K562 (cell line): Measurements from ENCODE around the gene NTM. TPM values are rescaled to one million over a fixed set of nuclear protein-coding genes. Genes with fewer than 3 reads are reported as not detected.

ENCODE experiments used
- ATAC-seq: fragments of 200-7000 bp; cut with Tn5 transposase; 3 replicates; pipeline ENCODE4 v1.9.1; 2020; ENCODE audit warnings: moderate library complexity
- BruUV-seq: library from RNA; stranded (reverse); fragments of 400-500 nt; replicated peaks from 2 replicates; lab custom pipeline; 2021; lab: Mats Ljungman, UMichigan
- CTCF ChIA-PET: fragments of 300-600 bp; formaldehyde crosslinking; extraction: SDS; loops from one replicate; lab custom pipeline; 2021; ENCODE audit warnings: low intra/inter-chr PET ratio; lab: Yijun Ruan, JAX
- POLR2A ChIA-PET: fragments of 300-600, 350-650 bp; sonication (Branson Sonifier 250); formaldehyde crosslinking; extraction: SDS; loops from one replicate; lab custom pipeline; 2021; ENCODE audit warnings: antibody characterized with exemption, inconsistent platforms; lab: Yijun Ruan, JAX
- DNase-seq, 4 experiments: peaks; one replicate each; pipeline versions ENCODE4 v3.0.0 to v3.0.0-alpha.2; 2011 to 2018; ENCODE audit warnings: low spot score in 3 of 4, mixed read lengths in 3 of 4; ENCODE audit errors: extremely low read depth in 1 of 4
- FAIRE-seq: peaks from 2 replicates; lab custom pipeline; 2011; peaks lifted over from hg19 to GRCh38; lab: Jason Lieb, UNC
- H2AFZ ChIP-seq: 2 replicates; pipeline ENCODE4 v1.6.0; 2011; ENCODE audit warnings: low read depth, low read length, control low read depth, inconsistent platforms
- H3K27ac ChIP-seq: fragments of 200-600 bp; 3 replicates; pipeline ENCODE4 v1.8.0; 2011; ENCODE audit warnings: low read depth, mild to moderate bottlenecking, control low read depth, inconsistent platforms, low read length, moderate library complexity, mixed read lengths; ENCODE audit errors: extremely low read depth
- H3K27me3 ChIP-seq, 2 experiments: fragments of 300-600 bp in 1 of 2; 2 replicates in 1 of 2; 3 replicates in 1 of 2; pipeline versions ENCODE4 v1.6.0 to v1.8.0; 2011; ENCODE audit warnings: inconsistent platforms in 2 of 2, low read length in 2 of 2, mild to moderate bottlenecking in 1 of 2, mixed read lengths in 1 of 2, moderate library complexity in 1 of 2; ENCODE audit not compliant: control insufficient read depth in 2 of 2, insufficient read depth in 2 of 2
- H3K36me3 ChIP-seq: fragments of 300-600 bp; 3 replicates; pipeline ENCODE4 v1.8.0; 2011; ENCODE audit warnings: mild to moderate bottlenecking, low read length, inconsistent platforms; ENCODE audit not compliant: control insufficient read depth, insufficient read depth
- H3K4me1 ChIP-seq, 2 experiments: fragments of 200-600 bp in 1 of 2; replicated peaks in 1 of 2; 2 replicates in 1 of 2; 3 replicates in 1 of 2; pipeline versions ENCODE4 v1.5.1 to v1.8.0; 2011; ENCODE audit warnings: inconsistent platforms in 2 of 2, low read length in 2 of 2, mild to moderate bottlenecking in 1 of 2, mixed read lengths in 1 of 2, moderate library complexity in 1 of 2; ENCODE audit not compliant: control insufficient read depth in 2 of 2, insufficient read depth in 2 of 2
- H3K4me2 ChIP-seq: 2 replicates; pipeline ENCODE4 v1.6.1; 2011; ENCODE audit warnings: low read length, control low read depth, inconsistent platforms, mixed read lengths; ENCODE audit not compliant: insufficient read depth
- H3K4me3 ChIP-seq: fragments of 200-600 bp; sonication (generic), shearing (Covaris generic); 2 replicates; pipeline ENCODE4 v1.5.1; 2016; ENCODE audit warnings: control low read depth, inconsistent platforms
- H3K79me2 ChIP-seq: fragments of 200-600 bp; 3 replicates; pipeline ENCODE4 v1.8.0; 2011; ENCODE audit warnings: low read length, inconsistent platforms; ENCODE audit not compliant: control insufficient read depth, insufficient read depth
- H3K9ac ChIP-seq, 2 experiments: 2 replicates each; pipeline versions ENCODE4 v1.6.0 to v1.6.1; 2011; ENCODE audit warnings: low read depth in 2 of 2, low read length in 2 of 2, control low read depth in 1 of 2, inconsistent platforms in 1 of 2, mild to moderate bottlenecking in 1 of 2, mixed read lengths in 1 of 2; ENCODE audit not compliant: insufficient read depth in 1 of 2
- H3K9me1 ChIP-seq: one replicate; pipeline ENCODE4 v1.6.0; 2011; ENCODE audit warnings: inconsistent platforms, mild to moderate bottlenecking, low read length, moderate library complexity; ENCODE audit not compliant: control insufficient read depth, insufficient read depth
- H3K9me3 ChIP-seq: replicated peaks from 2 replicates; pipeline ENCODE4 v1.5.1; 2011; ENCODE audit warnings: low read depth, low read length, inconsistent platforms; ENCODE audit not compliant: control insufficient read depth, insufficient read depth
- H4K20me1 ChIP-seq: replicated peaks from 2 replicates; pipeline ENCODE4 v1.6.1; 2011; ENCODE audit warnings: low read length, inconsistent platforms, mixed read lengths; ENCODE audit not compliant: control insufficient read depth, insufficient read depth
- JUN ChIP-seq, 2 experiments: sonication (generic) in 1 of 2; formaldehyde crosslinking in 1 of 2; IDR thresholded peaks; 2 replicates each; pipeline versions ENCODE4 v1.6.1 to v1.8.0; 2012 to 2022; ENCODE audit warnings: borderline replicate concordance in 2 of 2, mild to moderate bottlenecking in 2 of 2, improper control_type of control experiment in 1 of 2, low read depth in 1 of 2, low read length in 1 of 2, missing genetic modification reagents in 1 of 2
- NR1H2 ChIP-seq: sonication (generic); formaldehyde crosslinking; IDR thresholded peaks from 2 replicates; pipeline ENCODE4 v1.4.0; 2020; ENCODE audit warnings: mild to moderate bottlenecking, missing genetic modification reagents
- TAF7 ChIP-seq: fragments of 450-650 bp; IDR thresholded peaks from 2 replicates; pipeline ENCODE4 v1.6.1; 2016; ENCODE audit warnings: missing genetic modification characterization, missing compliant biosample characterization
- ZFX ChIP-seq: sonication (generic); formaldehyde crosslinking; IDR thresholded peaks from 2 replicates; pipeline ENCODE4 v1.8.0; 2022; ENCODE audit warnings: mild to moderate bottlenecking, missing genetic modification reagents, moderate library complexity
- ZNF282 ChIP-seq: sonication (generic); formaldehyde crosslinking; IDR thresholded peaks from 2 replicates; pipeline ENCODE4 v1.8.1; 2023; ENCODE audit warnings: missing genetic modification reagents
- ZNF444 ChIP-seq: fragments of 250-450 bp; sonication (Bioruptor Pico); IDR thresholded peaks from 2 replicates; pipeline ENCODE4 v1.4.0; 2020; ENCODE audit warnings: mild to moderate bottlenecking, moderate library complexity
- ZNF740 ChIP-seq, 3 experiments: fragments of 200-800 bp in 1 of 3; sonication (Bioruptor generic) in 1 of 3; sonication (generic) in 1 of 3; formaldehyde crosslinking in 1 of 3; IDR thresholded peaks; 2 replicates each; pipeline versions ENCODE4 v1.6.1 to v1.8.0; 2016 to 2022; ENCODE audit warnings: mild to moderate bottlenecking in 2 of 3, missing compliant biosample characterization in 2 of 3, missing genetic modification characterization in 2 of 3, missing genetic modification reagents in 1 of 3
- WGBS: fragments of 100-300 bp; shearing (Covaris generic); methylation state at CpG from one replicate; pipeline ENCODE4 v1.1.6; 2016; ENCODE audit warnings: low coverage, mixed read lengths; ENCODE audit not compliant: insufficient coverage; ENCODE audit errors: missing lambda C conversion rate; 5-methylcytosine and 5-hydroxymethylcytosine counted together
- in situ Hi-C: fragments of 300-500 bp; cut with MboI; formaldehyde crosslinking; loops from 4 replicates; pipeline ENCODE4 v1.15.0; 2018; ENCODE audit warnings: inconsistent platforms, mixed read lengths
- intact Hi-C: fragments of 100-400 bp; cut with micrococcal nuclease; formaldehyde crosslinking; loops from 2 replicates; pipeline ENCODE4 v1.14.2; 2022
- polyA plus RNA-seq, 8 experiments: library from polyadenylated mRNA; depleted of rRNA in 4 of 8; stranded (reverse) in 5 of 8; unstranded in 3 of 8; fragments of >200 nt; fragmentation: Nextera tagmentation in 2 of 8; fragmentation: Illumina TruSeq in 1 of 8; extraction: Ambion mirVana in 2 of 8; extraction: Trizol in 1 of 8; gene quantifications; 2 replicates each; pipeline versions ENCODE4 v1.2.1 to v1.2.3, GENCODE V29; 2011 to 2014; ENCODE audit warnings: inconsistent platforms in 1 of 8, missing spikeins in 1 of 8
- total RNA-seq, 7 experiments: library from RNA; depleted of rRNA in 6 of 7; stranded (reverse); fragments of >200 nt in 6 of 7; fragmentation: Illumina TruSeq in 2 of 7; extraction: Trizol in 2 of 7; gene quantifications; 2 replicates each; pipeline versions ENCODE4 v1.2.1 to v1.2.3, GENCODE V29; 2011 to 2021; ENCODE audit warnings: low replicate concordance in 1 of 7

The NTM gene
- total and polyA plus RNA-seq, 9 of the 15 experiments (the other 6 are each of a cell fraction or from before 2014, with no cell fraction given): not detected

DNA sequence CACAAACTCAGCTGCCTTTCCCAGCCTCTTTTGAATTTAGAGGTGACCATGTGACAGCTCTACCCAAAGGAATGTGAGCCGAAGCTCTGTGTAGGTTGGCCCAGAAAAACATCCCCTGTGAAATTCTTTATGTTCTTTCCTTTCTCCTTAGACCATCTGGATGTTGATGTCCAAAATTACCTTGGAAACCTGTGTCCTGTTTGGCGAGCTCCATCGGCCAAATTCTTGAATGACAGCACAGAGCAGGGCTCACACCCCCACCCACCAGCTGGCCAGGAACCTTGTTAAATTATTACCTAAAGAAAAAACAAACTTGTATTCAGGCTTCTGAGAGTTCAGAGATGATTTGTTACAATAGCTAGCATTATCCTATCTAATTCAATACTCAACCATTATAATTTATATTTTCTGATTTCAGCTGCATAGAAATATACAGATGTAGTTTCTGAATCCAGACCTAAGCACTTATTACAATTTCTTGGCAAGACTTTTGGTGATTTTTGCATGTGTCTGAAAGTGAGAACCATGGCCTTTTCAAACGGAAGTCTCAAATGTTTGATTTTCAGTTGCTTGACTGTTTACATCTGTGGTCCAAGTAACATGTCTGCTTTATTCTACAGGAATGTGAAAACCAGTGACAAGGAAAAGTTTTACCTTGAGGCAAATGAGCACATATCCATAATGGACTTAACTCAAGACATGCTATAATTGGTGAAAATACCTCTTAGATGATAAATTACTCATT is 554.2 kb downstream of the NTM start:
- FAIRE-seq (no peak), DNase-seq (no peak), ATAC-seq (no peak)
- no TSS peak for BruUV-seq
- in situ Hi-C loops (no loop called here), intact Hi-C loops (no loop called here)
- H3K36me3 ChIP-seq: no peaks in the 10 kb centered on the region
- H3K27ac ChIP-seq: no peak overlapping the region
- H3K9me1 ChIP-seq: no peaks in the 10 kb centered on the region
- H4K20me1 ChIP-seq: no peaks in the 10 kb centered on the region
- H3K4me1 ChIP-seq: no peaks in the 10 kb centered on the region
- H2AFZ ChIP-seq: no peak overlapping the region
- H3K27me3 ChIP-seq: no peaks in the 10 kb centered on the region
- POLR2A ChIA-PET: no interaction called here
- H3K4me3 ChIP-seq: no peak overlapping the region
- no peaks in the 10 kb centered on the region for H3K9me3 ChIP-seq
- CTCF ChIA-PET: no interaction called here
- H3K4me2 ChIP-seq: no peak overlapping the region
- 0% methylated on average over 4 of the region's 4 CpGs for WGBS
- no peak for TF ChIP-seq NR1H2 (CRISPR knock-in tag)
- TF ChIP-seq TAF7 (tag): no peak
- no peak for TF ChIP-seq ZFX (CRISPR knock-in tag)
- TF ChIP-seq ZNF740 (CRISPR knock-in tag; IDR thresholded peaks at IDR 0.05): no peak
- no peak for TF ChIP-seq ZNF740 (tag; IDR thresholded peaks at IDR 0.05)
- TF ChIP-seq JUN (IDR thresholded peaks at IDR 0.05; ENCODE audit: borderline replicate concordance, low read depth, low read length): no peak
- no peak for TF ChIP-seq JUN (CRISPR knock-in tag; IDR thresholded peaks at IDR 0.05; ENCODE audit: borderline replicate concordance)
- TF ChIP-seq ZNF444 (CRISPR knock-in tag): no peak
- TF ChIP-seq ZNF282: no peak
- no peak overlapping the region for H3K9ac ChIP-seq
- H3K79me2 ChIP-seq: no peaks in the 10 kb centered on the region
